HG02852 (cell line): ENCODE data around the gene PARP9.
"Not testable (repeated sequence)": the region's sequence is repeated elsewhere in the genome, so short reads cannot be mapped to it uniquely, and the experiment has no call there.

ENCODE experiments used
- ATAC-seq: cut with Tn5 transposase; IDR thresholded peaks from one replicate; pipeline ENCODE4 v1.9.1; 2021; ENCODE audit warnings: mild to moderate bottlenecking, moderate library complexity; ENCODE audit not compliant: unreplicated experiment

PARP9 gene

GRCh38 chr3:122576174-122576940, 12.3 kb upstream of the PARP9 start:
- ATAC-seq, result peak; percentile 83

DNA sequence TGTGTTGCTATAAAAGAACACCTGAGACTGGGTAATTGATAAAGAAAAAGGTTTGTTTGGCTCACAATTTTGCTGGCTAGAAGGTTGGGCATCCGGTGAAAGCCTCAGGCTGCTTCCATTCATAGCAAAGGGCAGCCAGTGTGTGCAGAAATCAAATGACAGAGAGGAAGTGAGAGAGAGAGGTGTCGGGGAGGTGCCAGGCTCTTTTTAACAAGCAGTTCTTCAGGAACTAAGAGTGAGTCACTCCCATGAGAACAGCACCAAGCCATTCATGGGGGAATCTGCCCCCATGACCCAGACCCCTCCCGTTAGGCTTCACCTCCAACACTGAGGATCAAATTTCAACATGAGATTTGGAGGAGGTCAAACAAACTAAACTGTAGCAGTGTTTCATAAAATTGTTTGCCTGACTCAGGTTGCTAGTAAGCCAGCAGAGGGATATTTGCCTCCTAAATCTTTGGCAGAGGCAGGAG, 8.9 kb upstream of the PARP9 start:
- no peak for ATAC-seq

GRCh38 chr3:122568755-122569154, 4.7 kb upstream of the PARP9 start:
- no peak for ATAC-seq

GRCh38 chr3:122568131-122568530, 4.0 kb upstream of the PARP9 start:
- not testable (repeated sequence) for ATAC-seq

GRCh38 chr3:122563717-122564025, 429 bp downstream of the PARP9 start:
- peak; percentile 20 for ATAC-seq

DNA sequence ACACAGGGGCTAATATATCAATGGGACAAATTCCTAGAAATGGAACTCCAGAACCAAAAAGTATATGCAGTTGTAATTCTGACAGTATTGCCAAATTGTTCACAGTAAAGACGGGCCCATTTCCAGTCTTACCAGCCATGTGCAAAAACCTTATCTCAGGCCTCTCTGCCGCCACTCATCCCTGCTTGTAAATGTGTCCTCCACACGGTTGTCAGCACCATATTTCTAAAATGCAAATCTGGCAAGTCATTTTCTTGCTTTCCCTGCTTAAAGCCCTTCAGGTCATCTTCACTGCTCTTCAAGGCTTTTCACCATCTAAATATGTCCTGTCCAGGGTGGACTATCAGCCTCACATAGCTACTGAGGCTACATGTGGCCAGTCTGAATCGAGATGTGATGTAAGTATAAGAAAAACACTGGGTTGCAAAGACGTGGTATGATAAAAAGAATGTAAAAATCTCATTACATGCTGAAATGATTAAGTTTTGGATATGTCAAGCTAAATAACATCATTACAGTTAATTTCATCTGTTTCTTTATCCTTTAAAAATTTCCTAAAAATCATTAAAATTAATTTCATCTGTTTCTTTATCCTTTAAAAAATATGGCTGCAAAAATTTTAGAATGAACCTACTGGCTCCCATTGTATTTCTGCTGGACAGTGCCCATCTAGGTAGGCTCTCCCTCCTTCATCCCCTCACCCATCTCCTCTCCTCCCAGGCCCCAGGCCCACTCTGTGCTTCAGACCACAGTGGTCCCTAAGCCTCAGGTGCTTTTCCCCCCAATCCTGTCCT, 980 bp downstream of the PARP9 start:
- no peak for ATAC-seq

DNA sequence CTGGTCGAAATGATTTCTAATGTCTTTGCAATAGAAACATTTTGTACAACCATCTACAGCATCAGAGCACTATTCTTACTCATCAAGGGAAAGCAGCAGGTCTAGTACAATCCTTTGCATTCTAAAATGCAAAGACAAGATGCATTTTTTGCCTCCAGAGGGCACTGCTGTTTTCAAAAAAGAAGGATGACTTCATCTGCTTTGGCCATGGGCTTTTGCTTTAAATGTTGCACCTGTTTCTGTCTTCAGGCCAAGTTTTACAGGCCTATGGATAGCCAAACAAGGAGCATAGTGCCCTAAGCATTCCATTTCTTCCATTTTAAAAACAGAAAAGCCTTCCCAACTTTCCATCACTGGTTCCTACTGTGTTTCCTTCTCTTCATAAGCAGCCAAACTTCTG, 3.4 kb downstream of the PARP9 start:
- ATAC-seq, result peak; percentile 42

GRCh38 chr3:122559906-122560305, 4.2 kb downstream of the PARP9 start:
- no peak for ATAC-seq

- no peak for ATAC-seq
Observed at GRCh38 chr3:122558605-122559004, 5.5 kb downstream of the PARP9 start.

GRCh38 chr3:122557356-122557755, 6.7 kb downstream of the PARP9 start:
- no peak for ATAC-seq

DNA sequence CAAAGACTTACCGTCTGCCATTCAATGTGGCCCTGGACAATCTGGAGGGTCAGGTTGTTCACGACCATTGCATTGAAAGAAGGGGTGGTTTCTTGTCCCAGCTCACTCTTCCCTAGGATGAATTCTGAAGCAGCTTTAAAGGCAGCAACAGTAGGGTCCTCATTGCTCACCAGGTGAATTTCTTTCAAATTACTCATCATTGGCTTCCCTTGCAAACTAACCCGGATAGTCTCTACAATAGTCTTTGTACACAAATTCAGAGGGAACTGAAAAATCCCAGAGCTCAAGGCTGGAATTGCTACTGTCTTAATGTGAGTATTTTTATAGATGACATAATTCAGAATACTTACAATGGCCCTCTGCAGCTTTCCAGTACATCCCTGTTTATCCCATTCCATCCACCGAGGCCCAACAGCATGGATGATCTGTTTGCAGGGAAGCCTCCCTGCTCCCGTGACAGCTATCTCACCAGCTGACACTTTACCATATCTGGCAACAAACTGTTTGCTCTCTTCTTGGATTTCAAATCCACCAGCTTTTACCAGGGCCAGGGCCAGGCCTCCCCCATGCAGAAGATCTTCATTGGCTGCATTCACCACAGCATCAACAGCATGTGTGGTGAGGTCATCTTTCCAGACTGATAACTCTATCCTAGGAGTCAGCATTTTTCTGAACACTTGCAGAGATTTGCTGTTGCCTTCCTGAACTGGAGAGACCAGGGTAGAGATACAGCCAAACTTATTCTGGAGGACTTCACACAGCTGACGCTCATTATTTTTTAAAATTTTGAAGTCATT, 8.6 kb downstream of the PARP9 start:
- ATAC-seq, result no peak

DNA sequence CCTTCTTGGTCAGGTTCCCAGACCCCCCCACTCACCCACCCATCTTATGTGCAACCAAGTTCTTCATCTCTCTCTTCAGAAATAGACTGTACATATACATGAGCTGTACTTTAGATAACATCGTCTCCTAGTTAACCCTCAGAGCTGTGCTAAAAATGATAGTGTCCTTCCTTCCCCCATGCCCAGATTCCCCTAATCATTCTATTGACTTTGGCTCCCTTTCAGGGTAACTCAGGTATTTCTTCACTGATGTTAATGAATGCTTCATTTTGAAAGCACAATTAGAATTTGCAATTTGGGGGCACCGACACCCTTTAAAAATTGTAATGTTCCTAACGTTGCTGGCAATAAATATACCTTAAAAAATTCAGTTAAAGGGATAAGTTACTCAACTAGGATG, 10.9 kb downstream of the PARP9 start:
- ATAC-seq, result no peak

GRCh38 chr3:122548619-122549018, 15.5 kb downstream of the PARP9 start:
- no peak for ATAC-seq

- ATAC-seq, result no peak
Observed at GRCh38 chr3:122548076-122548475, 16.0 kb downstream of the PARP9 start.

- ATAC-seq, result no peak
Observed at GRCh38 chr3:122546151-122546550, 17.9 kb downstream of the PARP9 start.

- no peak for ATAC-seq
Observed at GRCh38 chr3:122538956-122539490, 25.1 kb downstream of the PARP9 start.

DNA sequence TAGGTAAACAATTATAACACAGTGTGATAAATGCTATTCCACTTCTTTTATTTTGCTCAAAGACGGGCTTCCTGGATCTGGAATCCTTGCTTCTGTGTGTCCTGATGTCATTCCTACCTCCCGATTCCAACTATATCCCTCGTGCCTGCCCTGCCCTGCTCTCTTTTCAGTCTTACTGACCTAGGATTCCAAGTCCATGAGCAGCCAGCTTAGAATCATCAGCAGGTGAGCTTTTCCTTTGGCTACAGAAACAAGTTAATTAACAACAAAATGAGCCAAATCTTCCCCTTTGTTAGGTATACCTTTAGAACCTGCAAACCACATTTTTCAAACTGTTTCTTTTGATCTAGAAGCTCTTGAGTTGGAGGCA, 27.5 kb downstream of the PARP9 start:
- no peak for ATAC-seq

- no peak for ATAC-seq
Observed at GRCh38 chr3:122535964-122536631, 28.0 kb downstream of the PARP9 start.

DNA sequence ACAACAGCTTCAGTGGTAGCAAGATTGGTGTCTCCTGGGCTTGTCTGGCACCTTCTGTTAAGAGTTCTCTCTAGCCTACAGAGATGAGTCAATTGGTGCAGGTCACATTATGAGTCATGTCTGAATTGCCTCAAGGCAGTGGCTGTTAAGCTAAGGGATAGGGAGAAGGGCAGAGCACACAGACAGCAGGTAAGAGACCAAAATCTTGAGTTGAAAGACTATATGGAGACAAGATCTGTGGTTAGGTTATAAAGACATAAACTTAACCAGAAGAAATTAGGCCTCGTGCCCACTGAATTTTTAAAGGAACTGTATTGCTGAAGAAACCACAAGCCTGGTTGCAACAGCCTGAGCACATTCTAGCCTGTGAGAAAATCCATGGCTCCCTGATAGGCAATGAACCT, 30.2 kb downstream of the PARP9 start:
- peak; percentile 100 for ATAC-seq

- no peak for ATAC-seq
Observed at GRCh38 chr3:122533480-122533879, 30.6 kb downstream of the PARP9 start.

- no peak for ATAC-seq
Observed at GRCh38 chr3:122530164-122530563, 33.9 kb downstream of the PARP9 start.
